SHP77 (cell line): ENCODE measurements around the gene FBXO38.

ENCODE experiments used
- DNase-seq, 2 experiments: peaks; one replicate each; lab custom pipeline; 2025; lab: John Stamatoyannopoulos, UW

Gene FBXO38

GRCh38 chr5:148383564-148384379 lies at the start of gene FBXO38:
Gene FBXO38 (plus strand): TSS chr5:148383958. CDS start chr5:148394777, 10,819 bp downstream.
- DNase-seq: peak; percentile 94 to 97

- no peak for DNase-seq
These were observed 48.5 kb upstream of the FBXO38 start, which contains the start of gene SPINK9 for GRCh38 chr5:148335259-148335658. Gene SPINK9 (plus strand): TSS chr5:148335559. CDS start chr5:148335614, 55 bp downstream.

- no peak for DNase-seq
These were observed 46.9 kb upstream of the FBXO38 start for GRCh38 chr5:148336704-148337435.

- DNase-seq: no peak
These were observed 41.2 kb upstream of the FBXO38 start for GRCh38 chr5:148342371-148343045.

GRCh38 chr5:148343046-148343407 lies 40.7 kb upstream of the FBXO38 start:
- DNase-seq: no peak

- no peak for DNase-seq
These were observed 39.9 kb upstream of the FBXO38 start for GRCh38 chr5:148343603-148344487.

GRCh38 chr5:148347706-148348105 lies 36.1 kb upstream of the FBXO38 start:
- no peak for DNase-seq

GRCh38 chr5:148352696-148353095 lies 31.1 kb upstream of the FBXO38 start:
- no peak for DNase-seq

- no peak for DNase-seq
These were observed 30.1 kb upstream of the FBXO38 start for GRCh38 chr5:148353634-148354033.

GRCh38 chr5:148364343-148364742 lies 19.4 kb upstream of the FBXO38 start:
- DNase-seq: no peak

GRCh38 chr5:148368299-148368698 lies 15.5 kb upstream of the FBXO38 start:
- DNase-seq: no peak

- no peak for DNase-seq
These were observed 11.5 kb upstream of the FBXO38 start for GRCh38 chr5:148372166-148372725.

GRCh38 chr5:148372893-148373292 lies 10.9 kb upstream of the FBXO38 start:
- no peak for DNase-seq

GRCh38 chr5:148374690-148375360 lies 8.9 kb upstream of the FBXO38 start:
- DNase-seq: peak; percentile 50 to 56

GRCh38 chr5:148376198-148376597 lies 7.6 kb upstream of the FBXO38 start:
- DNase-seq: no peak

- no peak for DNase-seq
These were observed 5.1 kb upstream of the FBXO38 start for GRCh38 chr5:148378670-148379069.

GRCh38 chr5:148379340-148379739 lies 4.4 kb upstream of the FBXO38 start:
- DNase-seq: no peak

GRCh38 chr5:148381906-148382305 lies 1.9 kb upstream of the FBXO38 start:
- DNase-seq: no peak

GRCh38 chr5:148382961-148383360 lies 797 bp upstream of the FBXO38 start:
- DNase-seq: no peak

- no peak for DNase-seq
These were observed 601 bp downstream of the FBXO38 start for GRCh38 chr5:148384380-148384737.

GRCh38 chr5:148385094-148385493 lies 1.3 kb downstream of the FBXO38 start:
- DNase-seq: no peak
